Loucy (cell line): Measurements from ENCODE around the gene CDH4.

Experiments
- H2AFZ ChIP-seq: fragments of 200-600 bp; sonication (generic); 2 replicates; pipeline ENCODE4 v1.6.0; 2016; ENCODE audit warnings: antibody characterized with exemption, mild to moderate bottlenecking, low read length, moderate library complexity
- H3F3A ChIP-seq: fragments of 200-600 bp; 2 replicates; pipeline ENCODE4 v1.6.0; 2016; ENCODE audit warnings: antibody characterized with exemption, low read depth, mild to moderate bottlenecking
- H3K27me3 ChIP-seq: fragments of 200-600 bp; sonication (generic); 2 replicates; pipeline ENCODE4 v1.6.1; 2014; ENCODE audit warnings: low read length, mild to moderate bottlenecking; ENCODE audit not compliant: insufficient read depth, poor library complexity, severe bottlenecking
- H3K36me3 ChIP-seq: fragments of 200-600 bp; sonication (generic); 2 replicates; pipeline ENCODE4 v1.6.1; 2016; ENCODE audit warnings: low read length; ENCODE audit not compliant: insufficient read depth
- H3K4me1 ChIP-seq: fragments of 200-600 bp; sonication (generic); 2 replicates; pipeline ENCODE4 v1.5.1; 2014; ENCODE audit warnings: low read length, mild to moderate bottlenecking; ENCODE audit not compliant: insufficient read depth, poor library complexity, severe bottlenecking
- H3K4me2 ChIP-seq: fragments of 200-600 bp; sonication (generic); 2 replicates; pipeline ENCODE4 v1.6.0; 2014; ENCODE audit warnings: antibody characterized with exemption, low read length, low read depth, mild to moderate bottlenecking; ENCODE audit not compliant: poor library complexity, severe bottlenecking
- H3K4me3 ChIP-seq: fragments of 200-600 bp; sonication (generic); 2 replicates; pipeline ENCODE4 v1.5.1; 2014; ENCODE audit warnings: low read length, mild to moderate bottlenecking, mixed read lengths; ENCODE audit not compliant: poor library complexity, severe bottlenecking
- H3K79me2 ChIP-seq: fragments of 200-600 bp; sonication (generic); 2 replicates; pipeline ENCODE4 v1.6.1; 2014; ENCODE audit warnings: low read length; ENCODE audit not compliant: insufficient read depth
- H3K9ac ChIP-seq: fragments of 200-600 bp; sonication (generic); 2 replicates; pipeline ENCODE4 v1.6.0; 2014; ENCODE audit warnings: mild to moderate bottlenecking, low read depth, low read length, moderate library complexity; ENCODE audit not compliant: poor library complexity, severe bottlenecking
- H3K9me2 ChIP-seq: fragments of 200-600 bp; sonication (generic); replicated peaks from 2 replicates; pipeline ENCODE4 v1.6.1; 2016; ENCODE audit warnings: low read depth, low read length, mixed read lengths
- H3K9me3 ChIP-seq: fragments of 200-600 bp; sonication (generic); 2 replicates; pipeline ENCODE4 v1.6.1; 2014; ENCODE audit warnings: mild to moderate bottlenecking, antibody characterized with exemption, low read length, low read depth; ENCODE audit not compliant: insufficient read depth
- H4K20me1 ChIP-seq: fragments of 200-600 bp; sonication (generic); 2 replicates; pipeline ENCODE4 v1.6.0; 2014; ENCODE audit warnings: antibody characterized with exemption, low read length, mild to moderate bottlenecking; ENCODE audit not compliant: insufficient read depth, poor library complexity, severe bottlenecking
- CTCF ChIP-seq: fragments of 200-600 bp; sonication (generic); conservative IDR thresholded peaks from 2 replicates; pipeline ENCODE4 v1.5.1; 2014; ENCODE audit warnings: mild to moderate bottlenecking, antibody characterized with exemption, low read length
- EZH2phosphoT487 ChIP-seq: fragments of 200-600 bp; IDR thresholded peaks from 2 replicates; pipeline ENCODE4 v1.6.1; 2018; ENCODE audit warnings: antibody characterized with exemption, mild to moderate bottlenecking, moderate library complexity, borderline replicate concordance

CDH4 gene

GRCh38 chr20:61293951-61294350 lies 41.9 kb downstream of the CDH4 start:
- Histone ChIP-seq H2AFZ (no peak overlapping the region), H3K36me3 (no peaks in the 10 kb centered on the region), H4K20me1 (no peaks in the 10 kb centered on the region), H3K4me2 (no peak overlapping the region), H3K4me1 (no peaks in the 10 kb centered on the region), H3K79me2 (no peaks in the 10 kb centered on the region), H3K27me3 (no peaks in the 10 kb centered on the region), H3K9me3 (no peaks in the 10 kb centered on the region), H3K9ac (no peak overlapping the region), H3F3A (no peaks in the 10 kb centered on the region), H3K4me3 (no peak overlapping the region), H3K9me2 (no peaks in the 10 kb centered on the region)
- no peak for TF ChIP-seq EZH2phosphoT487
- TF ChIP-seq CTCF = no peak

- Histone ChIP-seq H3K79me2 (no peaks in the 10 kb centered on the region), H3K9me3 (no peaks in the 10 kb centered on the region), H3K9ac (no peak overlapping the region), H3K4me1 (no peaks in the 10 kb centered on the region), H3K9me2 (no peaks in the 10 kb centered on the region), H3K4me3 (no peak overlapping the region), H3K36me3 (no peaks in the 10 kb centered on the region), H3K27me3 (no peaks in the 10 kb centered on the region), H3K4me2 (no peak overlapping the region), H2AFZ (no peak overlapping the region), H4K20me1 (no peaks in the 10 kb centered on the region), H3F3A (no peaks in the 10 kb centered on the region)
- TF ChIP-seq CTCF (no peak), EZH2phosphoT487 (no peak)
Observed at GRCh38 chr20:61295249-61295648, 43.2 kb downstream of the CDH4 start.

GRCh38 chr20:61295682-61296628 lies 43.9 kb downstream of the CDH4 start:
- H3K4me2 ChIP-seq = no peak overlapping the region
- no peaks in the 10 kb centered on the region for H3K4me1 ChIP-seq
- H3K27me3 ChIP-seq = no peaks in the 10 kb centered on the region
- H3K9me3 ChIP-seq = no peaks in the 10 kb centered on the region
- H4K20me1 ChIP-seq = no peaks in the 10 kb centered on the region
- no peaks in the 10 kb centered on the region for H3F3A ChIP-seq
- H2AFZ ChIP-seq = no peak overlapping the region
- H3K4me3 ChIP-seq = no peak overlapping the region
- H3K9me2 ChIP-seq = no peaks in the 10 kb centered on the region
- no peaks in the 10 kb centered on the region for H3K79me2 ChIP-seq
- no peak overlapping the region for H3K9ac ChIP-seq
- TF ChIP-seq CTCF = no peak
- no peaks in the 10 kb centered on the region for H3K36me3 ChIP-seq
